Measurements from ENCODE around the gene GRIK3. TPM values are rescaled to one million over a fixed set of nuclear protein-coding genes. Genes with fewer than 3 reads are reported as not detected.

The GRIK3 gene
- total RNA-seq, 1 experiment from 2014 or later: not detected

- POLR2A ChIA-PET (ENCODE audit: unreplicated experiment): no interaction called here
Measured at GRCh38 chr1:36994868-36995267, 39.4 kb downstream of the GRIK3 start.

DNA sequence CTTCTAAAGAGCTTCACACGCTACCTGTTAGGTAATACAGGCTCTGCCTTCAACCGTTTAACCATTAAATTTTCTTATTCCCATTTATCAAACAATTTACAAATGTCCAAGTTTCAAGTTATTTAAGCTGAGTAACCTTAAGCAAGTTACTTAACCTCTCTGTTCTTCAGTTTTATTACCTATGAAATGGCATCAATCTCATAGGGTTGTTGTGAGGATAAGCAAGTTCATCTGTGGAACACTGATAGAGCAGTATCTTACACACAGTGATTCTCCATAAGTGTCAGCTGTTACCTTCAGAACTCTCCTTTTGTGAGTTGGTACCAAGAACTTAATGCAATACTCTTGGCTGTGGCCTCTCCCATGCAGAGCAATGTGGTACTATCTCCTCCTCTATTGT lies 40.0 kb downstream of the GRIK3 start:
- BruUV-seq (replicated peaks): no TSS peak
- CTCF ChIA-PET: no interaction called here
- intact Hi-C loops (cut with micrococcal nuclease): no loop called here

More at GRCh38 chr1:36994868-36995267, 39.4 kb downstream of the GRIK3 start:
- Histone ChIP-seq H3K27me3 (ENCODE audit: low read length) (peaks cover 31% of the 10 kb centered on the region; the same call in 1 of the 2 replicates), H3K4me3 (ENCODE audit: low read length) (no peak overlapping the region), H3K9me2 (replicated peaks; ENCODE audit: low read length) (no peaks in the 10 kb centered on the region), H3K4me2 (ENCODE audit: low read length) (no peak overlapping the region), H4K20me1 (ENCODE audit: low read length) (no peaks in the 10 kb centered on the region), H3K4me1 (ENCODE audit: insufficient read depth, low read length) (no peaks in the 10 kb centered on the region), H3K9ac (ENCODE audit: low read length) (no peak overlapping the region), H3K9me3 (ENCODE audit: low read length) (no peaks in the 10 kb centered on the region), H2AFZ (ENCODE audit: low read length) (no peak overlapping the region), H3F3A (ENCODE audit: low read length, unreplicated experiment) (no peaks in the 10 kb centered on the region), H3K27ac (ENCODE audit: low read length) (no peak overlapping the region), H3K36me3 (ENCODE audit: low read depth, low read length) (no peaks in the 10 kb centered on the region), H3K79me2 (ENCODE audit: low read length) (no peaks in the 10 kb centered on the region)
- DNase-seq (no peak), ATAC-seq (no peak)
- no TSS peak for BruUV-seq (replicated peaks)
- intact Hi-C loops (cut with micrococcal nuclease): no loop called here
- no peak for TF ChIP-seq EZH2 (IDR thresholded peaks at IDR 0.05; ENCODE audit: low read length, unreplicated experiment)
- TF ChIP-seq CTCF (conservative IDR thresholded peaks at IDR 0.05; ENCODE audit: low read depth, low read length): no peak
- no peak for TF ChIP-seq EZH2phosphoT487 (IDR thresholded peaks at IDR 0.05; ENCODE audit: borderline replicate concordance, low read length)
- CTCF ChIA-PET: no interaction called here

More for the DNA sequence above, 40.0 kb downstream of the GRIK3 start:
- POLR2A ChIA-PET (ENCODE audit: unreplicated experiment): no interaction called here
- no peak overlapping the region for H3K4me3 ChIP-seq (ENCODE audit: low read length)
- no peaks in the 10 kb centered on the region for H4K20me1 ChIP-seq (ENCODE audit: low read length)
- no peaks in the 10 kb centered on the region for H3K4me1 ChIP-seq (ENCODE audit: insufficient read depth, low read length)
- TF ChIP-seq EZH2phosphoT487 (IDR thresholded peaks at IDR 0.05; ENCODE audit: borderline replicate concordance, low read length) (no peak), CTCF (conservative IDR thresholded peaks at IDR 0.05; ENCODE audit: low read depth, low read length) (no peak), EZH2 (IDR thresholded peaks at IDR 0.05; ENCODE audit: low read length, unreplicated experiment) (no peak)
- H3K36me3 ChIP-seq (ENCODE audit: low read depth, low read length): no peaks in the 10 kb centered on the region
- H3F3A ChIP-seq (ENCODE audit: low read length, unreplicated experiment): no peaks in the 10 kb centered on the region
- no peak overlapping the region for H2AFZ ChIP-seq (ENCODE audit: low read length)
- no peak overlapping the region for H3K27ac ChIP-seq (ENCODE audit: low read length)
- DNase-seq (no peak), ATAC-seq (no peak)
- H3K27me3 ChIP-seq (ENCODE audit: low read length): peaks cover 36% of the 10 kb centered on the region; the same call in 1 of the 2 replicates
- H3K9ac ChIP-seq (ENCODE audit: low read length): no peak overlapping the region
- H3K9me2 ChIP-seq (replicated peaks; ENCODE audit: low read length): no peaks in the 10 kb centered on the region
- no peak overlapping the region for H3K4me2 ChIP-seq (ENCODE audit: low read length)
- no peaks in the 10 kb centered on the region for H3K9me3 ChIP-seq (ENCODE audit: low read length)
- no peaks in the 10 kb centered on the region for H3K79me2 ChIP-seq (ENCODE audit: low read length)
